Fibroblast of skin of left quadriceps (primary cell): Measurements from ENCODE around the gene SMAP1.
"Not testable (repeated sequence)": the region's sequence is repeated elsewhere in the genome, so short reads cannot be mapped to it uniquely, and the experiment has no call there.

Experiments
- DNase-seq, 2 experiments: peaks; one replicate each; pipeline ENCODE4 v3.0.0-alpha.2; 2013; ENCODE audit warnings: low read depth in 2 of 2

Gene SMAP1

GRCh38 chr6:70740746-70741145, 73.1 kb downstream of the SMAP1 start:
- DNase-seq = not testable (repeated sequence)

DNA sequence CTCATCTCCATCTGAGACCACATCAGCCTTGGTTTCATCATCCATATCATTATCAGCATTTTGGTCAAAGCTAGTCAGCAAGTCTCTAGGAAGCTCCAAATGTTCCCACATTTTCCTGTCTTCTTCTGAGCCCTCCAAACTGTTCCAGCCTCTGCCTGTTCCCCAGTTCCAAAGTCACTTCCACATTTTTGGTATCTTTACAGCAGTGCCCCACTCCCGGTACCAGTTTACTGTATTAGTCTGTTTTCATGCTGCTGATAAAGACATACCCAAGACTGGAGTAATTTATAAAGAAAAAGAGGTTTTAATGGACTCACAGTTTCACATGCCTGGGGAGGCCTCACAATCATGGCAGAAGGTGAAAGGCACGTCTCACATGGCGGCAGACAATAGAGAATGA, 74.8 kb downstream of the SMAP1 start:
- DNase-seq = not testable (repeated sequence)

DNA sequence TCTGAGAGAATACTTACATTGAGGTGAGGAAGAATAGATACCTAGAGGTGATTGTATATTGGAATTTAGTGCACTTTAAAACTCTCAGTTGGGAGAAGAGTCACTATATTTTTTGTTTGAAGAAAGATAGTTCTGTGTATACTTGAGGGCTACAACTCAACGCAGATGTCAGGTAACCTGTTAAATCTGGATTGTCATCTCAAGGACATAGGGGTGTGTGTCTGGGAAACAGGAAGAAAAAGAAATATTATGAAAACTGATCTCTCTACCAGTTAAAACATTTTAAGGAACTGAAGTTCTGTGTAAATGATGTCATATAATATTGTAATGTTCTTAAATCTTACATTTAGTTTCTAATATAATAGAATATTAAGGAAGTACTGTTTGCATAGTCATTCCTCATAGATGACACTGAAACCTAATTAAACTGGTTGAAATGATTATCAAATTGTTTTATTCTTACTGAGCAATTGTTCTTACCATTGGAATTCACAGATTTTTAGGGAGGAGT, 86.2 kb downstream of the SMAP1 start:
- no peak for DNase-seq

DNA sequence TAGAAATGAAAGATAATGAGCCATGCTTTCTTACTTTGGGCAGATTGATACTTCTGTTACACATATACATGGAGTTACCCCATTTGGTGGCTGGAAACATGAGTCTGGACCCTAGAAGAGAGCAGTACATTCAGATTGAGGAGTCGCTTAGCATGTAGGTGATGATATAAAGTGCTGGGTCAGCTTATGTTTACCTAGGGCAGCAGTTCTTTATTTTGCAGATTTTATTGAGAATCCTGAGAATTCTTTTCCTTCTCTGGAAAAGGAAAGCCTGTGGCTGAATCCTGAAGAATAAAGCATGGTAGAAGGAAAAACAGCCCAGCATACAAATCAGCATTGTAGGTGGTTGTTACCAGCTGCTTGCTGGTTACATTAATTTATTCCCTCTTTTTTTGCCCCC, 91.2 kb downstream of the SMAP1 start:
- DNase-seq = no peak

GRCh38 chr6:70763754-70764510, 96.2 kb downstream of the SMAP1 start:
- no peak for DNase-seq

GRCh38 chr6:70764706-70765105, 97.0 kb downstream of the SMAP1 start:
- DNase-seq = no peak

DNA sequence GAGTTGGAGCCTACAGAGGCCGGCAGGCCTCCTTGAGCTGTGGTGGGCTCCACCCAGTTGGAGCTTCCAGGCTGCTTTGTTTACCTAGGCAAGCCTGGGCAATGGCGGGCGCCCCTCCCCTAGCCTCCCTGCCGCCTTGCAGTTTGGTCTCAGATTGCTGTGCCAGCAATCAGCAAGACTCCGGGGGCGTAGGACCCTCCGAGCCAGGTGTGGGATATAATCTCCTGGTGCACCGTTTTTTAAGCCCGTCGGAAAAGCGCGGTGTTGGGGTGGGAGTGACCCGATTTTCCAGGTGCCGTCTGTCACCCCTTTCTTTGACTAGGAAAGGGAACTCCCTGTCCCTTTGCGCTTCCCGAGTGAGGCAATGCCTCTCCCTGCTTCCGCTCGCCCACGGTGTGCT, 103.7 kb downstream of the SMAP1 start:
- not testable (repeated sequence) for DNase-seq

DNA sequence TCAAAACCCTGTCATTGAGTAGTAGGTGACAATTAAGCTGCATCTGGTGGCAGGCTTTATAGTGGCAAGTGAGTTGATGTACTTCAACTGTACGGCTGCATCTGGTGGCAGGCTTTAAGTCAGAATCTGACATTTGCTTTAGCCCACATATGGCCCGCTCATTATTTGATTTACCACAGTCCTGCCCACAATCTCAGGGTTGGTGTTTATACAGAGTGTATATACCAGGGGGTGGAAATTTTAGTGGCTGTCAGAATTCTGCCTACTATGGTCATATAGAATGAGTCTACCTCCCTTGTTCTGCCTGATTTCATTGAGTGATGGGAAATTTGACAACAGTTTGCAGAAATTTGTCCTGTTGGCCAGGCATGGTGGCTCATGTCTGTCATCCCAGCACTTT, 112.3 kb downstream of the SMAP1 start:
- DNase-seq = no peak

DNA sequence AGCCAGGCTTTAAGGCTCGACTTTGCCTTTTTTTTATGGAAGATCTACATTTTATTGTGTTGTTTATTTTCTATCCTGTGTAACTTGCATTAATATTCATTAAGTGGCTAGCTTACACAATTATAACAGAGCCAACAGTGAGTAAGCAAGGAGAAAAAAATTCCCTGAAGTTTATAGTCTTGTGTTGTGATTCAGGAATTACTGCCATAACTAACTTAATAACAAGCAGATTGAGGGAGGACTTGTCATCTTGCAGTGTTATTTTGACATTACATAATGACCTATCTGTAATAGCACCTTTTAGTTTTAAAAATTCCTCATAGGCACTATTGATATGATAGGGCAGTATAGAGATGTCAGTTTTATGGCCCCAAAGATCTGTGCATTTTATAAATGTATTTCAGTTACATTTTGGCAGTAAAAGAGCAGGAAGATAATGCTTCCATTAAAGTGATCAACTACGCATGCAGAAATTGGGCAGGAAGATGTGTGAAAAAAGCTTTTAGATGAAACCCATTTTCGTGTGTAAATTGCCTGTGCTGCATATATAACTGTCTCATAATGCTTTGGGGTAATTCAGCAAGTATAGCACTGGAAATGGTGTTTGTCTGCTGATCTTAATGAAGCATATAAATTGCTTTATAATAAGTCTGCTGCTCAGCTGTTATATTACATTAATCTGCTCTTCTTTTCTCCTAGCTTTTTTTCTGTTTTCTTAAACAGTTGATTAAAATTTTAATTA, 123.0 kb downstream of the SMAP1 start:
- no peak for DNase-seq

DNA sequence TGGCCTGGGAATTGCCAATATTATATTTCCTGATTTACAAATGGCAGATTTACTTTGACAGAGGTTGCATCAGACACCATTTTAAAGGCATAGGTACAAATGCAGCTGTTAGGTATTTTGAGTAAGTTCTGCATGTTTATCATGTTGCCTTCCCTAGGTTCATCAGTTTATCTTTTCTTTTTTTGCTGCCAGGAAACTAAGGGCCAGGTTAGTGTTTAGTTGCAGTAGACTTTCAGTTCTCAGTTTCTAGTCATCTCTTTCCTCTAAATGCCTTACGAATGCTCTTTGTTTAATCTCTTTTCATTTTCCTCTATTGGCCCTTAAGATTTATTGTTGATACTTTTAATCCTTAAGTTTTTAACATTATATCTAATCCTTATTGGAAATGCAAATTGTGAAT, 129.9 kb downstream of the SMAP1 start:
- DNase-seq = no peak

GRCh38 chr6:70806086-70806485, 138.4 kb downstream of the SMAP1 start:
- no peak for DNase-seq

DNA sequence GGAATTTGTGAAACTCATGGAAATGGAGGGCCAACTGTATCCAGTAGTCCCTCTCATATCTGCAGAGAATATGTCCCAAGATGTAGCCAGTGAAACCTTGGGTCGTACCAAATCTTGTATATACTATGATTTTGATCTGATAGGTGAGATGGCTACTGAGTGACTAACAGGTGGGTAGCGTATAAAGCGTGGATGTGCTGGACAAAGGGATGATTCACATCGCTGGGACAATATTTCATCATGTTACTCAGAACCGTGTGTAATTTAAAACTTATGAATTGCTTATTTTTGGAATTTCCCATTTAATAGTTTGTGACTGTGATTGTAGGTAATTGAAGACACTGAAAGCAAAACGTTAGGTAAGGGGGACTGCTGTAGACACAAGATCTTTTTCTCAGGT, 144.1 kb downstream of the SMAP1 start:
- no peak for DNase-seq

GRCh38 chr6:70813885-70814284, 146.2 kb downstream of the SMAP1 start:
- no peak for DNase-seq

DNA sequence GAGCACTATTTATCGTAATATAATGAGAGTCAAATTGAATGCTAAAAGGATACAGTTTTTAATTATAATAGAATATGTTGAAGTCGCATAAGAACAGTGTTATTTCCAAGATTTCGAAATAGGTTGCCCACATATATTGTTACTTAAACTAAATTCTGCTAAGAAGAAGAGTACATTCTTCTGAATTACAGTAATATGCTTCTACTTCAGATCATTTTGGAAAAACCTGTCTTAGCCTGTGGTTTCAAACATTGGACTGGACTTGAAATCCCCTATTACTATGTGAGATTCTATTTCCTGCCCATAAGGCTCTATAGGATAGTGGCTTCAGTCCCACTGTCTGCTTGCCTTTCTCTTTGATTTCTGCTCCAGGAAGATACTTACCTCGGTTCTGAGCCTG, 152.0 kb downstream of the SMAP1 start:
- DNase-seq = no peak

GRCh38 chr6:70820778-70821177, 153.1 kb downstream of the SMAP1 start:
- no peak for DNase-seq

DNA sequence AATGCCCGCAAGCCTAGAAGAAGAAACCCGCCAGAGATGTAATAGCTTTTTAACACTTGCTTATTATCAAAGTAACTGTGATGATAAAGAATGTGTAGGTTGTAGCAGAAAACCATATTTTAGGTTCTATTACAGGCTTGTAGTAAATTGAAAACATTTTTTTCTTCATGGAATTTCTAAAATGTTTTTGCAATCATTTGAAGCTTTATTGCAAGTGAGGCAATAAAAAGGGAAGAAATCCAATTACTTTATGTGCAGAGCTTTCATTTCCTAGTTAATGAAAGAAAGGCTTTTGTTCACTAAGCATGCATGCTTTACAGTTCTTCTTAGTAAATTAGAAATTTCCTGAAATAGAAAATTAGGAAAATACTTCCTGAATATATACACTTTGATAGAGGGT, 154.1 kb downstream of the SMAP1 start:
- no peak for DNase-seq

GRCh38 chr6:70823651-70824050, 156.0 kb downstream of the SMAP1 start:
- DNase-seq = no peak

DNA sequence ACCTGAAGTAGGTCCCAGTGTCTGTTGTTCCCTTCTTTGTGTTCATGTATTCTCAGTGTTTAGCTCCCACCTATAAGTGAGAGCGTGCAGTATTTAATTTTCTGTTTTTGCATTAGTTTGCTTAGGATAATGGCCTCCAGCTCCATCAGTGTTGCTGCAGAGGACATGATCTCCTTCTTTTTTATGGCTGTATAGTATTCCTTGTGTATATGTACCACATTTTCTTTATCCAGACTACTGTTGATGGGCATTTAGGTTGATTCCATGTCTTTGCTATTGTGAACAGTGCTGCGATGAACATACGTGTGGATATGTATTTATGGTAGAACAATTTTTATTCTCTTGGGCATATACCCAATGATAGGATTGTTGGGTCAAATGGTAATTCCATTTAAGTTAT, 163.7 kb downstream of the SMAP1 start:
- DNase-seq = no peak

- peak in 1 of 2 experiments; percentile 11 for DNase-seq
Observed at GRCh38 chr6:70834520-70834919, 166.8 kb downstream of the SMAP1 start.

DNA sequence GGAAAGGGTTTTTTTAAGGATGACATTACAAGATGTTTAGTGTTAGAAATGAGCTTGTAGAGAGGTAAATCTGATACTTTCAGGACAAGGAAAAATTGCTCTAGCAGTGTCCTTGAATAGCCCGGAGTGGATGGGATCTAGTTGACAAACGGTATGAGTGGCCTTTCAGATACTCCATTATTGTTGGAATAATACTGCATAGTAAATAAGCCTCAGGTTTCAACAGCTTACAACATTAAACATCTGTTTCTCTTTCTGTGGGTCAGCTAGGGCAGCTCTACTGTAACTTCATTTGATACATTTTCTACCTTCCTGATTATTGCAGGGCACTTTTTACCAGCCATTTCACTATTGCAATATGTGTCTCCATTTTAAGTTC, 171.2 kb downstream of the SMAP1 start:
- DNase-seq = no peak

- DNase-seq = no peak
Observed at GRCh38 chr6:70839286-70840266, 171.9 kb downstream of the SMAP1 start.

GRCh38 chr6:70841112-70841511, 173.4 kb downstream of the SMAP1 start:
- no peak for DNase-seq
